Tibial artery (tissue), 4 donors: ENCODE results near the gene SLCO2A1.

Source experiments
- DNase-seq, 2 donors: peaks; one replicate each; pipeline ENCODE4 v3.0.0-alpha.2; 2019
- H3K27ac ChIP-seq, 2 donors: fragments of 200-600 bp; sonication (generic) in 1 of 2; 1 replicate in 1 of 2; 2 replicates in 1 of 2; pipeline ENCODE4 v1.5.1; 2018 to 2019; ENCODE audit warnings: mild to moderate bottlenecking in 1 of 2
- H3K27me3 ChIP-seq, 2 donors: fragments of 200-600 bp; sonication (generic) in 1 of 2; one replicate each; pipeline versions ENCODE4 v1.5.1 to v1.6.0; 2016 to 2019
- H3K36me3 ChIP-seq, 3 donors: fragments of 200-600 bp; sonication (generic) in 2 of 3; one replicate each; pipeline ENCODE4 v1.5.1; 2016 to 2019; ENCODE audit warnings: mild to moderate bottlenecking in 2 of 3
- H3K4me1 ChIP-seq, 4 donors: fragments of 200-600 bp; sonication (generic) in 2 of 4; 1 replicate in 3 of 4; 2 replicates in 1 of 4; pipeline ENCODE4 v1.5.1; 2016 to 2019
- H3K4me3 ChIP-seq, 2 donors: fragments of 200-600 bp; sonication (generic) in 1 of 2; 1 replicate in 1 of 2; 2 replicates in 1 of 2; pipeline ENCODE4 v1.5.1; 2018 to 2019; ENCODE audit warnings: mild to moderate bottlenecking in 2 of 2
- H3K9me3 ChIP-seq, 3 donors: fragments of 200-600 bp; sonication (generic) in 1 of 3; one replicate each; pipeline ENCODE4 v1.5.1; 2016 to 2019
- intact Hi-C: fragments of 100-400 bp; cut with DNase I; formaldehyde crosslinking; loops from one replicate; pipeline ENCODE4 v1.15.0; 2023; ENCODE audit warnings: low total_unique reads
- TF ChIP-seq, protein P1 (sequence below), 2 experiments: fragments of 200-600 bp in 1 of 2; fragments of 450-650 bp in 1 of 2; IDR thresholded peaks; one replicate each; pipeline ENCODE4 v1.5.1; 2017 to 2019; ENCODE audit warnings: antibody characterized with exemption in 2 of 2, mild to moderate bottlenecking in 1 of 2, moderate library complexity in 1 of 2

SLCO2A1 gene

DNA sequence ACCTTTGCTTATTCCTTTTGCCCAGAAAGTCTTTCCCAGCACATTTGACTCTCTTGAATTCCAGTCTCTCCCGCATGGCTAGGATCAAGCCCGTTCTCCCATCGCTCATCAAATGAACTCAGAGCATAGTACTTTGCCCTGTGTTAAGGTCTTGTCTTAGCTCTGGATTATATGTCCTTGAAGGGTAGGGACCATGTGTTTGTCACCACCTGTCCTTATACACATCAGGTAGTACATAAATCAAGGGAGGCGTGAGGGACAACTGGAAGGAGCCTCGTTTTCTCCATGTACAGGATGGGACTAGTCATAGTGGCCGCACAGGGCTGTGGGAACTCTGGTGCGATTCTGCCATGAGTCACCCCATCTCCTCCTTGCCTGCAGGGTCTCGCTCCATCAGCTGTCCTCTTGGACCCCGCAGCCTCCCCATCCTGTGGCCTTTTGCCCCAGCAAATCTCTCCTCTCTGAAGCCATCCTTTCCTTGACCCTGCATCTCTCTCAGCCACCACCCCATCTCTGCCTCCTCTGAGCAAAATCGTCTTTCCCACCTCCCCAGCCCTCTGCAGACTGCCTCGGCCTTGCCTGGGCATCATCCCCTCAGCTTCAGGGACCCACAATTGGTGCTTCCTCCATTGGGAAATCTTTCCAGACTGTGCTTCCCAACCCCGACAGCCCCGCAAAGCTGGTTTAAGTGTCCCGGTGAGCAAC is 100.7 kb downstream of the SLCO2A1 start:
- H3K27me3 ChIP-seq, result peaks cover 0 to 3% of the 10 kb centered on the region in 2 donors
- peak in 1 of 2 donors; percentile 58 for DNase-seq
- peaks cover 0 to 16% (median 10%) of the 10 kb centered on the region in 4 donors for H3K4me1 ChIP-seq
- TF ChIP-seq, protein P1, sequence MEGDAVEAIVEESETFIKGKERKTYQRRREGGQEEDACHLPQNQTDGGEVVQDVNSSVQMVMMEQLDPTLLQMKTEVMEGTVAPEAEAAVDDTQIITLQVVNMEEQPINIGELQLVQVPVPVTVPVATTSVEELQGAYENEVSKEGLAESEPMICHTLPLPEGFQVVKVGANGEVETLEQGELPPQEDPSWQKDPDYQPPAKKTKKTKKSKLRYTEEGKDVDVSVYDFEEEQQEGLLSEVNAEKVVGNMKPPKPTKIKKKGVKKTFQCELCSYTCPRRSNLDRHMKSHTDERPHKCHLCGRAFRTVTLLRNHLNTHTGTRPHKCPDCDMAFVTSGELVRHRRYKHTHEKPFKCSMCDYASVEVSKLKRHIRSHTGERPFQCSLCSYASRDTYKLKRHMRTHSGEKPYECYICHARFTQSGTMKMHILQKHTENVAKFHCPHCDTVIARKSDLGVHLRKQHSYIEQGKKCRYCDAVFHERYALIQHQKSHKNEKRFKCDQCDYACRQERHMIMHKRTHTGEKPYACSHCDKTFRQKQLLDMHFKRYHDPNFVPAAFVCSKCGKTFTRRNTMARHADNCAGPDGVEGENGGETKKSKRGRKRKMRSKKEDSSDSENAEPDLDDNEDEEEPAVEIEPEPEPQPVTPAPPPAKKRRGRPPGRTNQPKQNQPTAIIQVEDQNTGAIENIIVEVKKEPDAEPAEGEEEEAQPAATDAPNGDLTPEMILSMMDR (IDR thresholded peaks at IDR 0.05), result no peak
- H3K4me3 ChIP-seq, result no peak overlapping the region
- intact Hi-C loops, result loop anchor here (5.0 to 10.0 kb wide), 2 partner anchors 107 to 264 kb away; partner anchors contain the start of gene TOPBP1
- H3K9me3 ChIP-seq, result no peaks in the 10 kb centered on the region
- no peaks in the 10 kb centered on the region for H3K36me3 ChIP-seq
- no peak overlapping the region for H3K27ac ChIP-seq

DNA sequence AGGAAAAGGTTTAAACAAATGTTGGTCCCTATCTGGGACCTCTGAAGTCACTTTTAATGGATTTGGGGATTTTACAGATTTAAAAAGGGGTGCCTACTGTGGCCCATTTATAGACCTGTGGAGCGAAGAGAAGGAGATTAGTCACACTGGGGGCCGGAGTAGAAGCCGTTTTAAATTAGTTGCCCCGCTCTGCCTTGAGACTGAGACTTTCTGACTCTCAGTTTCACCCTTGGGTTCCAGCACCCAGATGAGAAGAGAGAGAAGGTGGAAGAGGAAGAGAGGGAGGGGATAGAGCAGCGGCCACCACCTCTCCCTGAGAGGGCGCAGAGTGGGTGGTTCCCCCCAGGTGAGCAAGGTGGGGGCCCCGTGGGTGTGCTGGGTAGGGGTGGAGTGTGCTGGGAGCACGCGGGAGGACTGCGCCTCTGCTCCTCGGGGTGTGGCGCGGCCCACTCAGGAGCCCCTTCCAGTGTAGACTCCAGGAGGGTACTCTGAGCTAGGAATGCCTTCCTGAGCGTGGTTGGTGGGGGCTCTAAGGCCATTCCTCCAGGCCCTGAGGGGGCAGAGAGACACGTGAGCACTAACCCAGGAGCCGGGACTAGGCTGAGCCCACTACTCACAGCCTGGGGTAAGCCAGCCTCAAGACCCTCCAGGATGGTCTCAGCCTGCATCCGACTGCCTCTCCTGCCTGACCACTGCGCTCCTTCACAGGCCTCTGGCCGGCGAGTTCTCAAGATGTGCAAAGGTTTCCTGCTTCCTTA is 101.4 kb downstream of the SLCO2A1 start:
- TF ChIP-seq, protein P1 (IDR thresholded peaks at IDR 0.05), result no peak
- intact Hi-C loops, result loop anchor here (5.0 to 10.0 kb wide), 2 partner anchors 106 to 264 kb away; partner anchors contain the start of gene TOPBP1
- Histone ChIP-seq H3K27ac (no peak overlapping the region), H3K36me3 (no peaks in the 10 kb centered on the region), H3K4me1 (peaks cover 0 to 16% (median 10%) of the 10 kb centered on the region in 4 donors), H3K9me3 (no peaks in the 10 kb centered on the region), H3K27me3 (peaks cover 0 to 3% of the 10 kb centered on the region in 2 donors), H3K4me3 (peak overlapping the region in 1 of 2 donors; percentile 66)
- peak in 1 of 2 donors; percentile 52 for DNase-seq

DNA sequence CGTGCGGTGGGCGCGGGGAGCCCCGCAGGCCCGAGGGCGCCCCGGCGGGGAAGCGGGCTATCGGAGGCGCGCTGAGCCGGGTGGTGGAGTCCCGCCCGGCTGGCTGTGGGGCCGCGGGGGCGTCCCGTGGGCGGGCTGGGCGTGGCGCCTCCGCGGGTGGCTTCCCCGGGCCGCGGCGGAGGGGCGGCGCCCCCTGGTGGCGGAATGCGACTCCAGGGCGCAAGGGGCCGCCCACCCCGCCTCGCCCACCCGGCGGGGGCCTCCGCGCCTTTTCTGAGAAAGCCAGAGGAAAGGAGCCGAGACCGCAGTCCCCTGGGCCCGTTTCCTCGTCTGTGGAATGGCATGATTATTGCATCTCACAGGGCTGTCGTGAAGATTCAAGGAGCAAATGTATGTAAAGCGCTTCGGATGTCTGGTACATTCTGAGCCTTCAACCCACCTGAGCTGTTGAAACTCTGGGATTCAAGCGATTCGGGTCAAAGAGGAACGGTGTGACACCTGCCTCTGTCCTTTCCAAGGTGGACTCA is 102.1 kb downstream of the SLCO2A1 start:
- Histone ChIP-seq H3K9me3 (no peaks in the 10 kb centered on the region), H3K27ac (no peak overlapping the region), H3K4me3 (peak overlapping the region; percentile 52 to 66), H3K4me1 (peaks cover 0 to 16% (median 10%) of the 10 kb centered on the region in 4 donors), H3K27me3 (peaks cover 0 to 3% of the 10 kb centered on the region in 2 donors), H3K36me3 (no peaks in the 10 kb centered on the region)
- TF ChIP-seq, protein P1 (IDR thresholded peaks at IDR 0.05), result peak; percentile 70 to 83
- intact Hi-C loops, result loop anchor here (5.0 to 10.0 kb wide), 2 partner anchors 105 to 263 kb away; partner anchors contain the start of gene TOPBP1
- DNase-seq, result peak in 1 of 2 donors; percentile 69

DNA sequence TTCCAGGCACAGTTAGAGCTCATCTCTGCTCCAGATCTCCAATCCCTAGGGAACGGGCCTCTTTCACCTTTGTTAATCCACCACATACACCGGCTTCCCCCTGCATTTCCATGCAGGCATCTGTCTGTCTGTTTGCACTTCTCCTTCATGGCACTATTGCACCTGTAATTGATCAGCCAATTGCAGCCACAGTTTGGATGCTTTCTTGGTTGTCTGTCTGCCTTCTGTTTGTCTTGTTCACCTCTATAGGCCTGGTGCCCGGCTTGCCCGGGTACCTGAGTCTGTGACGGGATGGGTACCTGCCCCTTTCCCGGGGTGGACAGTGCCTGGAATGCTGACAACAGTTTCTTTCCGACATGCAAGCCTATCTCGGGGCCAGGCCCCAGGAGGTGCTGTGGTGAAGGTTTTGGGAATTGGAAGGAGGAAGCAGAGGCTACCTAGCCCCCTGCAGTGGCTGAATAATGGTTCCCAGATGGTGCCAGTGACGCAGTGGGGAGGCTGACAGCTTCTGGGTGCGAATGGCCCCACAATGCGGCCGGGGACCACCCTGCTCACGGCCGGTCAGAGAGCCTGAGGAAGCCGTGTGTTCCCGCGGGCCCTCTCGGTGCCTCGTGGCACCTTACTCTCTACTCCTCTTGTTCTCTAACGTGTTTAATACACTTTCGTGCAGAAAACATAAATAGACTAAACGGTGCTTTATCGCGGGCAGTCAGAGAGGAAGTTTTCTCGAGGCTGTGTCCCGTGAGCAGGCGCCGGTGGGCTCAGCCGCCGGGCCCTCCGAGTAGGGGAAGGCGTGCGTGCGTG is 102.8 kb downstream of the SLCO2A1 start:
- H3K4me1 ChIP-seq, result peaks cover 0 to 16% (median 10%) of the 10 kb centered on the region in 4 donors
- TF ChIP-seq, protein P1 (IDR thresholded peaks at IDR 0.05), result no peak
- no peaks in the 10 kb centered on the region for H3K9me3 ChIP-seq
- no peak overlapping the region for H3K27ac ChIP-seq
- no peaks in the 10 kb centered on the region for H3K36me3 ChIP-seq
- H3K4me3 ChIP-seq, result peak overlapping the region; percentile 52 to 66
- intact Hi-C loops, result loop anchor here (5.0 to 10.0 kb wide), 2 partner anchors 105 to 262 kb away; partner anchors contain the start of gene TOPBP1
- peak in 1 of 2 donors; percentile 60 for DNase-seq
- peaks cover 0 to 3% of the 10 kb centered on the region in 2 donors for H3K27me3 ChIP-seq
